Measurements from ENCODE around the gene GRIN3A. TPM values are rescaled to one million over a fixed set of nuclear protein-coding genes. Genes with fewer than 3 reads are reported as not detected.
A peak's percentile ranks its signal among the peaks of the same experiment; 100 is the strongest.

The GRIN3A gene
- total RNA-seq, 1 experiment from 2014 or later, result not detected

- H4K91ac ChIP-seq (ENCODE audit: insufficient read length, low read depth, low read length), result no peak overlapping the region
- H4K8ac ChIP-seq (replicated peaks; ENCODE audit: insufficient read length, low read depth, low read length), result no peak overlapping the region
- H2BK5ac ChIP-seq (ENCODE audit: insufficient read length, low read length), result no peak overlapping the region
- no peak overlapping the region for H2BK15ac ChIP-seq (ENCODE audit: low read depth, low read length)
- no peak overlapping the region for H3K23ac ChIP-seq (ENCODE audit: insufficient read length, low read depth, low read length)
- H3K79me2 ChIP-seq (ENCODE audit: insufficient read depth, low read length), result no peaks in the 10 kb centered on the region
- peaks cover 18 to 24% of the 10 kb centered on the region in 2 experiments for H3K4me1 Mint-ChIP-seq
- TF ChIP-seq CTCF (conservative IDR thresholded peaks at IDR 0.05), result no peak
- no peak overlapping the region for H3K56ac ChIP-seq (ENCODE audit: insufficient read length, low read depth, low read length)
- no peak overlapping the region for H3K27ac Mint-ChIP-seq
- no peak for DNase-seq
- no peak overlapping the region for H3K4ac ChIP-seq (ENCODE audit: low read depth, low read length)
- no peaks in the 10 kb centered on the region for H3K27me3 ChIP-seq (ENCODE audit: insufficient read depth, low read length)
- H4K5ac ChIP-seq (ENCODE audit: insufficient read length, low read depth, low read length), result no peak overlapping the region
- no peak overlapping the region for H2AFZ ChIP-seq (ENCODE audit: low read length)
- H3K27me3 Mint-ChIP-seq (ENCODE audit: low read depth), result no peaks in the 10 kb centered on the region; the same call in none of the 2 replicates
- no peaks in the 10 kb centered on the region for H4K20me1 ChIP-seq (ENCODE audit: control insufficient read depth, insufficient read depth, insufficient read length)
- no peak overlapping the region for H3K14ac ChIP-seq (ENCODE audit: insufficient read depth, low read length)
- H2BK20ac ChIP-seq (ENCODE audit: low read depth, low read length, poor library complexity, severe bottlenecking), result no peak overlapping the region
- no peaks in the 10 kb centered on the region for H3K36me3 Mint-ChIP-seq (ENCODE audit: insufficient read depth in 1 of 3, low read depth in 3 of 3)
- H3T11ph ChIP-seq (ENCODE audit: low read length), result no peak overlapping the region
- H3K23me2 ChIP-seq (ENCODE audit: insufficient read length, low read depth, low read length, poor library complexity, severe bottlenecking), result peaks cover under 1% of the 10 kb centered on the region
- no peaks in the 10 kb centered on the region for H3K9me3 ChIP-seq (ENCODE audit: control insufficient read depth, low read depth, low read length)
- no peak overlapping the region for H3K18ac ChIP-seq (ENCODE audit: insufficient read length, low read depth, low read length)
- H3K27ac ChIP-seq (ENCODE audit: insufficient read length, low read depth, low read length), result no peak overlapping the region
- H2BK12ac ChIP-seq (ENCODE audit: insufficient read length, low read depth, low read length), result peak overlapping the region; percentile 58
- no peak overlapping the region for H3K4me3 Mint-ChIP-seq
- H3K4me1 ChIP-seq (ENCODE audit: insufficient read depth, low read length), result peaks cover 5% of the 10 kb centered on the region; the same call in 1 of the 2 replicates
- H3K4me2 ChIP-seq (ENCODE audit: insufficient read depth, insufficient read length, low read length), result no peak overlapping the region
- H2BK120ac ChIP-seq (ENCODE audit: low read depth, low read length, poor library complexity, severe bottlenecking), result no peak overlapping the region
- no peak overlapping the region for H3K9ac ChIP-seq (ENCODE audit: extremely low read depth, insufficient read length, low read length)
- no peaks in the 10 kb centered on the region for H3K9me3 Mint-ChIP-seq
- no peaks in the 10 kb centered on the region for H3K79me1 ChIP-seq (ENCODE audit: insufficient read depth, low read depth, low read length, poor library complexity, severe bottlenecking)
- no peak overlapping the region for H2AK5ac ChIP-seq (ENCODE audit: insufficient read length, low read length)
These were observed 210.4 kb downstream of the GRIN3A start for GRCh38 chr9:101528015-101528414.

All from H9 (cell line).